HEK293 (cell line): ENCODE data around the gene CLDN6.

Experiments
- CTCF ChIA-PET: fragments of 350-600 bp; formaldehyde crosslinking; extraction: SDS; loops from one replicate; lab custom pipeline; 2021; ENCODE audit warnings: antibody characterized with exemption; lab: Yijun Ruan, JAX
- POLR2A ChIA-PET: fragments of 300-600 bp; formaldehyde crosslinking; extraction: SDS; loops from one replicate; lab custom pipeline; 2020; ENCODE audit warnings: antibody characterized with exemption, inconsistent platforms; lab: Yijun Ruan, JAX
- H3K27ac ChIP-seq: fragments of 200-500 bp; sonication (Bioruptor generic); 2 replicates; pipeline ENCODE4 v1.5.1; 2014; ENCODE audit warnings: low read depth, low read length, control low read depth, inconsistent platforms; ENCODE audit errors: extremely low read depth
- H3K36me3 ChIP-seq, 2 experiments: fragments of 200-500 bp in 1 of 2; sonication (Bioruptor generic) in 1 of 2; 1 replicate in 1 of 2; 2 replicates in 1 of 2; pipeline ENCODE4 v1.5.1; 2014 to 2017; ENCODE audit warnings: inconsistent platforms in 2 of 2, low read length in 2 of 2; ENCODE audit not compliant: control insufficient read depth in 2 of 2, insufficient read depth in 1 of 2
- H3K4me1 ChIP-seq: fragments of 200-500 bp; sonication (Bioruptor generic); 2 replicates; pipeline ENCODE4 v1.5.1; 2014; ENCODE audit warnings: mild to moderate bottlenecking, low read length, inconsistent platforms; ENCODE audit not compliant: control insufficient read depth, insufficient read depth
- H3K4me3 ChIP-seq: 2 replicates; pipeline ENCODE4 v1.5.1; 2011; ENCODE audit warnings: low read depth, mild to moderate bottlenecking, control low read depth, low read length, moderate library complexity
- H3K9me3 ChIP-seq: fragments of 200-500 bp; sonication (Bioruptor generic); 2 replicates; pipeline ENCODE4 v1.5.1; 2014; ENCODE audit warnings: low read depth, low read length, inconsistent platforms; ENCODE audit not compliant: control insufficient read depth, insufficient read depth
- BCL11A ChIP-seq: fragments of 450-650 bp; formaldehyde crosslinking; IDR thresholded peaks from 2 replicates; pipeline ENCODE4 v1.5.1; 2016; ENCODE audit warnings: low read depth, missing biosample characterization, missing genetic modification characterization
- BCL6B ChIP-seq: fragments of 450-650 bp; formaldehyde crosslinking; IDR thresholded peaks from 2 replicates; pipeline ENCODE4 v1.5.1; 2017; ENCODE audit warnings: missing biosample characterization, missing genetic modification characterization
- HOXA7 ChIP-seq: sonication (generic); formaldehyde crosslinking; IDR thresholded peaks from 2 replicates; pipeline ENCODE4 v1.8.1; 2022; ENCODE audit warnings: missing genetic modification reagents, borderline replicate concordance
- KLF8 ChIP-seq: fragments of 450-650 bp; formaldehyde crosslinking; IDR thresholded peaks from 2 replicates; pipeline ENCODE4 v1.5.1; 2016; ENCODE audit warnings: missing biosample characterization, missing genetic modification characterization
- KLF9 ChIP-seq: fragments of 450-650 bp; formaldehyde crosslinking; IDR thresholded peaks from 2 replicates; pipeline ENCODE4 v1.5.1; 2016; ENCODE audit warnings: missing biosample characterization, missing genetic modification characterization, low read depth
- MEIS1 ChIP-seq: sonication (generic); formaldehyde crosslinking; IDR thresholded peaks from 2 replicates; pipeline ENCODE4 v1.8.1; 2022; ENCODE audit warnings: missing genetic modification reagents, mild to moderate bottlenecking, borderline replicate concordance
- ZIC2 ChIP-seq: fragments of 450-650 bp; formaldehyde crosslinking; IDR thresholded peaks from 2 replicates; pipeline ENCODE4 v1.5.1; 2016; ENCODE audit warnings: missing biosample characterization, missing genetic modification characterization
- ZNF132 ChIP-seq: fragments of 450-650 bp; formaldehyde crosslinking; IDR thresholded peaks from 2 replicates; pipeline ENCODE4 v1.5.1; 2017; ENCODE audit warnings: missing biosample characterization, missing genetic modification characterization, borderline replicate concordance
- ZNF19 ChIP-seq: fragments of 450-650 bp; formaldehyde crosslinking; IDR thresholded peaks from 2 replicates; pipeline ENCODE4; 2016; ENCODE audit warnings: missing biosample characterization, missing genetic modification characterization, low read depth
- ZNF324 ChIP-seq: fragments of 450-650 bp; formaldehyde crosslinking; IDR thresholded peaks from 2 replicates; pipeline ENCODE4 v1.5.1; 2016; ENCODE audit warnings: missing biosample characterization, missing genetic modification characterization
- ZNF335 ChIP-seq: fragments of 450-650 bp; formaldehyde crosslinking; conservative IDR thresholded peaks from 2 replicates; pipeline ENCODE4 v1.5.1; 2016; ENCODE audit warnings: missing biosample characterization, missing genetic modification characterization
- ZNF560 ChIP-seq: fragments of 450-650 bp; formaldehyde crosslinking; IDR thresholded peaks from 2 replicates; pipeline ENCODE4 v1.5.1; 2017; ENCODE audit warnings: missing biosample characterization, missing genetic modification characterization, borderline replicate concordance
- ZNF561 ChIP-seq: fragments of 450-650 bp; IDR thresholded peaks from 2 replicates; pipeline ENCODE4 v1.5.1; 2018; ENCODE audit warnings: missing biosample characterization, missing genetic modification characterization, borderline replicate concordance
- ZNF571 ChIP-seq: fragments of 450-650 bp; formaldehyde crosslinking; IDR thresholded peaks from 2 replicates; pipeline ENCODE4 v1.5.0; 2017; ENCODE audit warnings: missing biosample characterization, missing genetic modification characterization
- ZNF585B ChIP-seq: fragments of 450-650 bp; formaldehyde crosslinking; IDR thresholded peaks from 2 replicates; pipeline ENCODE4 v1.5.1; 2016; ENCODE audit warnings: missing biosample characterization, missing genetic modification characterization
- ZNF600 ChIP-seq: fragments of 450-650 bp; formaldehyde crosslinking; IDR thresholded peaks from 2 replicates; pipeline ENCODE4 v1.5.1; 2016; ENCODE audit warnings: missing biosample characterization, missing genetic modification characterization
- ZSCAN30 ChIP-seq: fragments of 450-650 bp; IDR thresholded peaks from 2 replicates; pipeline ENCODE4 v1.5.1; 2018; ENCODE audit warnings: missing biosample characterization, mild to moderate bottlenecking, missing genetic modification characterization, moderate library complexity
- ZSCAN4 ChIP-seq: fragments of 450-650 bp; formaldehyde crosslinking; IDR thresholded peaks from 2 replicates; pipeline ENCODE4 v1.5.1; 2017; ENCODE audit warnings: missing biosample characterization, missing genetic modification characterization
- TF ChIP-seq, protein P1 (sequence below): fragments of 450-650 bp; formaldehyde crosslinking; IDR thresholded peaks from 2 replicates; pipeline ENCODE4 v1.5.1; 2017; ENCODE audit warnings: missing biosample characterization, missing genetic modification characterization

Gene CLDN6

DNA sequence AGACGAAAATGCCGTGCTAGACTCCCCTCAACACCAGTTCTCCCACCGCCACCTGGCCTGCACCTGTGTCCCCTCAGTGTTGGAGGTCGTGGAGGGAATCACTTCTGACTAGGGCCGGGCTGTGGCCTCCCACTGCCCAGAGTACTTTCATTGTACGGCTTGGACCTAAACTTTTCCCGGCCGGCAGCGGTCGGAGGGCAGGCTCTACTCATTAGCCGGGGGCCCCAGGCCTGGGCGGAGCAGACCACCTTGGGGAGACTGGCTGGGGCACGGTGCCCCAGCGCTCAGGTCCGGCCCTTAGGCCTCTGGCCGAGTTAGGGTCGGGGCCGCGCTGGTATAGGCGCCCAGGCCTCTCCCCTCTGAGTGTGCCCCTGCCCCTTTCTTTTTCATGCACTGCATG is 639 bp downstream of the CLDN6 start:
- ChIA-PET CTCF (no interaction called here), POLR2A (no interaction called here)
- H3K4me1 ChIP-seq, result peaks cover 12% of the 10 kb centered on the region
- H3K36me3 ChIP-seq, result no peaks in the 10 kb centered on the region
- no peak overlapping the region for H3K27ac ChIP-seq
- TF ChIP-seq KLF8 (tag by site-specific recombination) (no peak), ZNF560 (no peak), ZNF19 (tag by site-specific recombination) (no peak), ZNF571 (tag by site-specific recombination) (no peak), ZSCAN30 (tag by site-specific recombination) (no peak), ZNF324 (tag by site-specific recombination) (no peak), ZNF585B (tag by site-specific recombination) (no peak), ZNF335 (no peak), ZIC2 (tag by site-specific recombination) (no peak), BCL6B (tag by site-specific recombination) (no peak), ZNF132 (no peak), MEIS1 (CRISPR knock-in tag) (no peak), HOXA7 (CRISPR knock-in tag) (no peak)
- TF ChIP-seq, all 188 proteins: peak for 0
- Histone ChIP-seq H3K9me3 (no peaks in the 10 kb centered on the region), H3K4me3 (no peak overlapping the region)

DNA sequence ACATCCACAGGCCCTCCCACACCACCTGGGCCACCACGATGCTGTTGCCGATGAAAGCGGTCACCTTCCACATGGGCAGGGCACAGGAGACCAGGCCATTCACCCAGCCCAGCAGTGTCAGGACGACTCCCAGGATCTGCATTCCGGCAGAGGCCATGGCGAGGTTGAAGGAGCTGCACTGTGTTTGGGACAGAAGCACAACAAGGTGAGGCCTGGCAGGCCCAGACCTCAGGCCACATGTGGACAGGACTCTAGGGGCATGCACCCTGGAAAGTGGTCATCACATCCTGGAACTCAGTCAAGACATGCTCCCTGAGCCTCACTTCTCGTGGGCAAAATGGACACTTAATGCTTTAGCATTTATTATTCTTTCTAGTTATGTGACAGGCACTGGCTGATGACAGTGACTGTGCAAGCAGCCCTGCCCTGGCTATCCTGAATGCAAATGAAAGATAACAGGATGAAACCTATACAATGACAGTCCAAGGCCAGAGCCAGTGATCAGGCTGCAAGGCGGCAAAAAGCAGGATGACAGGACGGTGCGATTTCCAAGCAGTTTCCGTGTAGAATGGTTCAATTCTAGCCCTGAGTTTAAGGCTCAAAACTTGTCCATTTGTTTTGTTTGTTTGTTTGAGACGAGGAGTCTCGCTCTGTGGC is 2.0 kb downstream of the CLDN6 start:
- POLR2A ChIA-PET, result no interaction called here
- H3K36me3 ChIP-seq, result no peaks in the 10 kb centered on the region
- TF ChIP-seq ZNF600 (tag by site-specific recombination) (peak; percentile 70), HOXA7 (CRISPR knock-in tag) (no peak)
- H3K4me1 ChIP-seq, result peaks cover 2% of the 10 kb centered on the region; the same call in 1 of the 2 replicates
- no peak overlapping the region for H3K27ac ChIP-seq
- CTCF ChIA-PET, result no interaction called here
- no peaks in the 10 kb centered on the region for H3K9me3 ChIP-seq
- no peak overlapping the region for H3K4me3 ChIP-seq

DNA sequence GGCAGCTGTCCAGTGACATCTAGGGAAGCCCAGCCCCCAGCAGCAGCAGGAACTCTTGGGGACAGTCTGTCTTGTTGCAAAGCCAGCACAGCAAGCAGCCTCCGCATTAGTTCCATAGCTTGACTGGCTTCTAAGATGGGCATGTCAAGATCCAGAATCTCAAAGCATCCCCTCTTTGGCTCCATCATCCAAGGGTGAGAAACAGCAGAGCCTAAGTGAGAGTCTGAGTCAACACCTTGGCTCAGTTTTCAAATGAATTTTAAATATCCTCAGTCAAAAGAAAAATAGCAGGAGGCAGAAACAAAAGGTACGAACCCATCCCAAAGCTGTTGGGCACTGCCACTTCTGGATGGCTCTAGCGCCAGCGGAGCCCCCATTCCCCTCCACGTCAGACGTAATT is 3.0 kb downstream of the CLDN6 start:
- H3K27ac ChIP-seq, result no peak overlapping the region
- TF ChIP-seq ZNF561, result no peak
- TF ChIP-seq ZSCAN4 (tag by site-specific recombination), result no peak
- TF ChIP-seq, protein P1, sequence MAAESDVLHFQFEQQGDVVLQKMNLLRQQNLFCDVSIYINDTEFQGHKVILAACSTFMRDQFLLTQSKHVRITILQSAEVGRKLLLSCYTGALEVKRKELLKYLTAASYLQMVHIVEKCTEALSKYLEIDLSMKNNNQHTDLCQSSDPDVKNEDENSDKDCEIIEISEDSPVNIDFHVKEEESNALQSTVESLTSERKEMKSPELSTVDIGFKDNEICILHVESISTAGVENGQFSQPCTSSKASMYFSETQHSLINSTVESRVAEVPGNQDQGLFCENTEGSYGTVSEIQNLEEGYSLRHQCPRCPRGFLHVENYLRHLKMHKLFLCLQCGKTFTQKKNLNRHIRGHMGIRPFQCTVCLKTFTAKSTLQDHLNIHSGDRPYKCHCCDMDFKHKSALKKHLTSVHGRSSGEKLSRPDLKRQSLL, result peak; percentile 90; the same call in 1 of the 2 replicates
- no peak for TF ChIP-seq BCL11A (tag by site-specific recombination)
- TF ChIP-seq ZNF324 (tag by site-specific recombination), result no peak
- no peak for TF ChIP-seq KLF9
- H3K9me3 ChIP-seq, result no peaks in the 10 kb centered on the region
- ChIA-PET CTCF (interaction anchor here (0.6 kb wide), 2 partner anchors 58 to 69 kb away, joined by 3 read pairs; no protein-coding TSS in a partner anchor), POLR2A (no interaction called here)
- no peaks in the 10 kb centered on the region for H3K36me3 ChIP-seq
- no peak overlapping the region for H3K4me3 ChIP-seq
- H3K4me1 ChIP-seq, result no peaks in the 10 kb centered on the region; the same call in 1 of the 2 replicates
